GM23248 (cell line): Measurements from ENCODE around the gene ZNF865. TPM values are rescaled to one million over a fixed set of nuclear protein-coding genes. Genes with fewer than 3 reads are reported as not detected.

ENCODE experiments used
- DNase-seq: peaks from one replicate; pipeline ENCODE4 v3.0.0-alpha.2; 2015
- H2AFZ ChIP-seq: fragments of 200-600 bp; sonication (generic); 2 replicates; pipeline ENCODE4 v1.6.1; 2016; ENCODE audit warnings: antibody characterized with exemption
- H3F3A ChIP-seq: fragments of 200-600 bp; sonication (generic); 2 replicates; pipeline ENCODE4 v1.6.1; 2016; ENCODE audit warnings: mild to moderate bottlenecking, antibody characterized with exemption, mixed run types; ENCODE audit not compliant: insufficient read depth
- H3K27ac ChIP-seq: fragments of 200-600 bp; sonication (generic); 2 replicates; pipeline ENCODE4 v1.5.1; 2016; ENCODE audit warnings: mild to moderate bottlenecking
- H3K27me3 ChIP-seq: fragments of 200-600 bp; sonication (generic); replicated peaks from 2 replicates; pipeline ENCODE4 v1.6.1; 2016; ENCODE audit warnings: mild to moderate bottlenecking; ENCODE audit not compliant: insufficient read depth
- H3K36me3 ChIP-seq: fragments of 200-600 bp; sonication (generic); 2 replicates; pipeline ENCODE4 v1.6.1; 2016; ENCODE audit warnings: low read depth, mild to moderate bottlenecking
- H3K4me1 ChIP-seq: fragments of 200-600 bp; sonication (generic); 2 replicates; pipeline ENCODE4 v1.6.1; 2016; ENCODE audit warnings: mild to moderate bottlenecking; ENCODE audit not compliant: insufficient read depth
- H3K4me2 ChIP-seq: fragments of 200-600 bp; sonication (generic); one replicate; pipeline ENCODE4 v1.6.1; 2016; ENCODE audit warnings: mild to moderate bottlenecking; ENCODE audit not compliant: unreplicated experiment
- H3K4me3 ChIP-seq: fragments of 200-600 bp; sonication (generic); 2 replicates; pipeline ENCODE4 v1.5.1; 2016; ENCODE audit warnings: mild to moderate bottlenecking
- H3K79me2 ChIP-seq: fragments of 200-600 bp; sonication (generic); 2 replicates; pipeline ENCODE4 v1.6.1; 2016; ENCODE audit warnings: mild to moderate bottlenecking; ENCODE audit not compliant: insufficient read depth
- H3K9ac ChIP-seq: fragments of 200-600 bp; sonication (generic); 2 replicates; pipeline ENCODE4 v1.6.1; 2016; ENCODE audit warnings: mild to moderate bottlenecking
- H3K9me2 ChIP-seq: fragments of 200-600 bp; sonication (generic); 2 replicates; pipeline ENCODE4 v1.6.1; 2016; ENCODE audit warnings: mixed run types, mild to moderate bottlenecking, moderate library complexity; ENCODE audit not compliant: insufficient read depth
- H3K9me3 ChIP-seq: fragments of 200-600 bp; sonication (generic); one replicate; pipeline ENCODE4 v1.6.1; 2017; ENCODE audit warnings: low read depth
- H4K20me1 ChIP-seq: fragments of 200-600 bp; sonication (generic); 2 replicates; pipeline ENCODE4 v1.6.0; 2016; ENCODE audit not compliant: insufficient read depth
- EZH2 ChIP-seq: fragments of 200-600 bp; sonication (generic); IDR thresholded peaks from 2 replicates; pipeline ENCODE4 v1.6.1; 2018; ENCODE audit warnings: antibody characterized with exemption, mild to moderate bottlenecking; ENCODE audit not compliant: insufficient read depth, poor library complexity, severe bottlenecking
- EZH2phosphoT487 ChIP-seq: fragments of 200-600 bp; sonication (generic); IDR thresholded peaks from 2 replicates; pipeline ENCODE4 v1.6.1; 2018; ENCODE audit warnings: antibody characterized with exemption, moderate library complexity, mild to moderate bottlenecking, low read depth; ENCODE audit not compliant: insufficient read depth
- WGBS, 2 experiments: methylation state at CpG; one replicate each; pipeline ENCODE4 v1.1.6; 2015 to 2017; ENCODE audit warnings: low lambda C conversion rate in 2 of 2, low coverage in 1 of 2; ENCODE audit errors: missing lambda C conversion rate in 2 of 2; 5-methylcytosine and 5-hydroxymethylcytosine counted together
- in situ Hi-C: fragments of 300-500 bp; cut with MboI; formaldehyde crosslinking; loops from 2 replicates; pipeline ENCODE4 v1.15.0; 2020
- polyA plus RNA-seq: library from polyadenylated mRNA; unstranded; fragments of >200 nt; fragmentation: Nextera tagmentation; extraction: Ambion mirVana; gene quantifications from 2 replicates; pipeline ENCODE4 v1.2.1, GENCODE V29; 2016
- total RNA-seq: library from RNA; depleted of rRNA; stranded (reverse); fragments of >200 nt; shearing (Covaris generic); gene quantifications from 2 replicates; pipeline ENCODE4 v1.2.3, GENCODE V29; 2014

ZNF865 gene
- total and polyA plus RNA-seq, 2 experiments from 2014 or later: 0.21 to 1.3 TPM

DNA sequence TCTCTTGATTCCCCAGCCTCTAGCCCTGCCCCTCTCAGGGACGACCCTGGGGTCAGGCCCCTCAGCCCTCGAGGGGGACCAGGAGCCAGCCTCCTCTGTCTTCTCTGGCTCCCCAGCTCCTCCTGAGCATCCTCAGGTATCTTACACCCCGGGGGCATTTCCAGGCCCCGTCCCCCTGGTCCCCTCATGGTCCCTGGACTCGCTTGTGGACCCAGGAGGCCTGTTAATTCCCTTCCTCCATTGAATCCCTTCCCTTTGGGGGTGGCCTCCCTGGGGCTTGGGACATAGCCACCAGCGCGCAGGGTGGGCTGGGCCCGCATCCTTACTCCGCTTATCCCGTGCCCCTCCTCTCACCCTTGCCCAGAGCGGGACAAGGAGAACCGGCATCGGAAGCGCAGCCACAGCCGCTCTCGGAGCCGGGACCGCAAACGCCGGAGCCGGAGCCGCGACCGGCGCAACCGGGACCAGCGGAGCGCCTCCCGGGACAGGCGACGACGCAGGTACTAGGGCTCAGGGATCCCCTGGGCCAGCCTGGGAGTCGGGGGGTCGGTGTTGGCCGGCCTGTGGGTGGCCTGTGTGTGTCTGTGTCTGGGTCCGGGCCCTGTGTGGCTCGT is 53.5 kb downstream of the ZNF865 start:
- Histone ChIP-seq H3K4me3 (peak overlapping the region; percentile 98), H3K79me2 (peaks cover 90% of the 10 kb centered on the region), H4K20me1 (peaks cover 37% of the 10 kb centered on the region; the same call in 1 of the 2 replicates), H3K36me3 (peaks cover 24% of the 10 kb centered on the region; the same call in 1 of the 2 replicates), H3K27ac (no peak overlapping the region), H3K9ac (peak overlapping the region; percentile 98), H3K4me1 (peaks cover 24% of the 10 kb centered on the region), H3K9me3 (no peaks in the 10 kb centered on the region), H3F3A (peaks cover 8% of the 10 kb centered on the region), H3K27me3 (no peaks in the 10 kb centered on the region), H2AFZ (no peak overlapping the region), H3K4me2 (no peak overlapping the region), H3K9me2 (no peaks in the 10 kb centered on the region)
- DNase-seq: no peak
- TF ChIP-seq EZH2phosphoT487 (no peak), EZH2 (no peak)
- 90 to 94% methylated on average over 34 to 36 of the region's 37 CpGs for WGBS, 2 experiments
- in situ Hi-C loops: loop anchor here (25.0 kb wide), 1 partner anchor 1197 kb away; the partner anchor contains the start of genes CDC42EP5 and LENG9

- H3K27ac ChIP-seq: no peak overlapping the region
- peaks cover 8% of the 10 kb centered on the region for H3F3A ChIP-seq
- H4K20me1 ChIP-seq: peaks cover 37% of the 10 kb centered on the region; the same call in 1 of the 2 replicates
- WGBS, 2 experiments: 85 to 88% methylated on average over 5 to 9 of the region's 9 CpGs
- DNase-seq: no peak
- H3K9me3 ChIP-seq: no peaks in the 10 kb centered on the region
- no peak overlapping the region for H3K4me3 ChIP-seq
- H2AFZ ChIP-seq: no peak overlapping the region
- peaks cover 99% of the 10 kb centered on the region for H3K79me2 ChIP-seq
- H3K4me2 ChIP-seq: no peak overlapping the region
- H3K36me3 ChIP-seq: peaks cover 24% of the 10 kb centered on the region; the same call in 1 of the 2 replicates
- no peaks in the 10 kb centered on the region for H3K27me3 ChIP-seq
- H3K9me2 ChIP-seq: no peaks in the 10 kb centered on the region
- peaks cover 24% of the 10 kb centered on the region for H3K4me1 ChIP-seq
- in situ Hi-C loops: loop anchor here (25.0 kb wide), 1 partner anchor 1198 kb away; the partner anchor contains the start of genes CDC42EP5 and LENG9
- TF ChIP-seq EZH2phosphoT487: no peak
- no peak for TF ChIP-seq EZH2
- H3K9ac ChIP-seq: no peak overlapping the region
Observed at GRCh38 chr19:55659822-55660221, 54.4 kb downstream of the ZNF865 start.

DNA sequence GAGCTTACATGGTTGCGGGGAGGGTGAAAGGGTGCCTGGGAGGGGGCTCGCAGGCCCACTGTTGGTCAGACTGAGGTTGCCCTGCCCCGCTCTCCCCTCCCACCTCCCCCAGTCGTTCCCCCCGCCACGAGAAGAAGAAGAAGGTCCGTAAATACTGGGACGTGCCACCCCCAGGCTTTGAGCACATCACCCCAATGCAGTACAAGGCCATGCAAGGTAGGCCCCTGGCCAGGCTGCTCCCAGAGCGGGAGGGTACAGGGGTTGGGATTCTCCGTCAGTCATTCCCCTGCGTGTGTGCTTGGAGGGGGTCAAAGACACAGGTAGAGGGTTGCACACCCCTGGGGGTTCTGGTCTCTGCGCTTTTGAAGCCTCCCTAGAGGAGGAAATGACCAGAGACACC is 55.0 kb downstream of the ZNF865 start:
- Histone ChIP-seq H3K9me2 (no peaks in the 10 kb centered on the region), H3K9me3 (no peaks in the 10 kb centered on the region), H3K36me3 (peaks cover 24% of the 10 kb centered on the region; the same call in 1 of the 2 replicates), H3K79me2 (peaks cover 97% of the 10 kb centered on the region), H3K4me2 (no peak overlapping the region), H4K20me1 (peaks cover 37% of the 10 kb centered on the region; the same call in 1 of the 2 replicates), H3K27me3 (no peaks in the 10 kb centered on the region), H3K4me1 (peaks cover 24% of the 10 kb centered on the region), H2AFZ (no peak overlapping the region), H3K27ac (no peak overlapping the region), H3F3A (peaks cover 8% of the 10 kb centered on the region), H3K4me3 (no peak overlapping the region), H3K9ac (no peak overlapping the region)
- 84 to 90% methylated on average over 5 to 12 of the region's 12 CpGs for WGBS, 2 experiments
- no peak for DNase-seq
- in situ Hi-C loops: loop anchor here (25.0 kb wide), 1 partner anchor 1198 kb away; the partner anchor contains the start of genes CDC42EP5 and LENG9
- TF ChIP-seq EZH2: no peak
- TF ChIP-seq EZH2phosphoT487: no peak

- peaks cover 8% of the 10 kb centered on the region for H3F3A ChIP-seq
- peaks cover 97% of the 10 kb centered on the region for H3K79me2 ChIP-seq
- no peaks in the 10 kb centered on the region for H3K9me3 ChIP-seq
- H2AFZ ChIP-seq: no peak overlapping the region
- peaks cover 24% of the 10 kb centered on the region for H3K4me1 ChIP-seq
- H3K9ac ChIP-seq: no peak overlapping the region
- TF ChIP-seq EZH2: no peak
- no peak for TF ChIP-seq EZH2phosphoT487
- no peak overlapping the region for H3K4me2 ChIP-seq
- peaks cover 24% of the 10 kb centered on the region; the same call in 1 of the 2 replicates for H3K36me3 ChIP-seq
- H3K9me2 ChIP-seq: no peaks in the 10 kb centered on the region
- 74 to 84% methylated on average over 5 to 16 of the region's 16 CpGs for WGBS, 2 experiments
- in situ Hi-C loops: loop anchor here (25.0 kb wide), 1 partner anchor 1199 kb away; the partner anchor contains the start of genes CDC42EP5 and LENG9
- H3K27ac ChIP-seq: no peak overlapping the region
- DNase-seq: no peak
- H3K4me3 ChIP-seq: no peak overlapping the region
- H3K27me3 ChIP-seq: no peaks in the 10 kb centered on the region
- H4K20me1 ChIP-seq: peaks cover 32% of the 10 kb centered on the region; the same call in 1 of the 2 replicates
Observed at GRCh38 chr19:55660991-55661390, 55.5 kb downstream of the ZNF865 start.
